GM23338 (cell line): ENCODE results near the gene RAP1A. TPM values are rescaled to one million over a fixed set of nuclear protein-coding genes. Genes with fewer than 3 reads are reported as not detected.

Experiments
- ATAC-seq: fragments of 200-7000 bp; cut with Tn5 transposase; 3 replicates; pipeline ENCODE4 v1.9.1; 2020
- DNase-seq: peaks from one replicate; pipeline ENCODE4 v3.0.0-alpha.2; 2015; ENCODE audit warnings: low spot score
- H2AFZ ChIP-seq: fragments of 200-600 bp; sonication (generic); 2 replicates; pipeline ENCODE4 v1.8.0; 2016; ENCODE audit warnings: antibody characterized with exemption, mild to moderate bottlenecking, moderate library complexity
- H3F3A ChIP-seq: fragments of 200-600 bp; sonication (generic); replicated peaks from 2 replicates; pipeline ENCODE4 v1.8.0; 2017; ENCODE audit warnings: antibody characterized with exemption, mixed run types, low read depth
- H3K27ac ChIP-seq: fragments of 200-600 bp; sonication (generic); 2 replicates; pipeline ENCODE4 v1.6.1; 2016; ENCODE audit warnings: low read depth
- H3K27me3 ChIP-seq: fragments of 200-600 bp; sonication (generic); 2 replicates; pipeline ENCODE4 v1.8.0; 2016; ENCODE audit warnings: mild to moderate bottlenecking, mixed run types, moderate library complexity; ENCODE audit not compliant: insufficient read depth
- H3K36me3 ChIP-seq: fragments of 200-600 bp; sonication (generic); 2 replicates; pipeline ENCODE4 v1.8.0; 2016; ENCODE audit warnings: mild to moderate bottlenecking; ENCODE audit not compliant: insufficient read depth
- H3K4me1 ChIP-seq: fragments of 200-600 bp; sonication (generic); 2 replicates; pipeline ENCODE4 v1.8.0; 2016; ENCODE audit warnings: mild to moderate bottlenecking, moderate library complexity; ENCODE audit not compliant: insufficient read depth
- H3K4me2 ChIP-seq: fragments of 200-600 bp; sonication (generic); 2 replicates; pipeline ENCODE4 v1.7.1; 2017; ENCODE audit warnings: mixed run types
- H3K4me3 ChIP-seq: fragments of 200-600 bp; sonication (generic); 2 replicates; pipeline ENCODE4 v1.6.1; 2016; ENCODE audit warnings: mixed run types
- H3K79me2 ChIP-seq: fragments of 200-600 bp; sonication (generic); replicated peaks from 2 replicates; pipeline ENCODE4 v1.8.0; 2017; ENCODE audit warnings: mild to moderate bottlenecking; ENCODE audit not compliant: insufficient read depth
- H3K9me2 ChIP-seq: fragments of 200-600 bp; sonication (generic); 2 replicates; pipeline ENCODE4 v1.8.0; 2017; ENCODE audit not compliant: insufficient read depth
- H4K20me1 ChIP-seq: fragments of 200-600 bp; sonication (generic); replicated peaks from 2 replicates; pipeline ENCODE4 v1.8.0; 2017; ENCODE audit warnings: mild to moderate bottlenecking; ENCODE audit not compliant: insufficient read depth
- H3K27ac Mint-ChIP-seq: 2 replicates; pipeline ENCODE4 v1.8.0; 2020; ENCODE audit warnings: inconsistent platforms, mild to moderate bottlenecking, moderate library complexity, mixed read lengths
- H3K27me3 Mint-ChIP-seq: 3 replicates; pipeline ENCODE4 v1.8.0; 2022; ENCODE audit warnings: low read depth, mild to moderate bottlenecking, moderate library complexity, mixed read lengths, inconsistent platforms; ENCODE audit not compliant: insufficient read depth, poor library complexity
- H3K36me3 Mint-ChIP-seq: 3 replicates; pipeline ENCODE4 v1.8.0; 2021; ENCODE audit warnings: low read depth, mild to moderate bottlenecking, inconsistent platforms, moderate library complexity, mixed read lengths
- H3K4me1 Mint-ChIP-seq: 3 replicates; pipeline ENCODE4 v1.8.0; 2020; ENCODE audit warnings: mild to moderate bottlenecking, inconsistent platforms, mixed read lengths
- H3K4me3 Mint-ChIP-seq: 3 replicates; pipeline ENCODE4 v1.8.0; 2021; ENCODE audit warnings: moderate library complexity, mild to moderate bottlenecking, inconsistent platforms, mixed read lengths
- H3K9me3 Mint-ChIP-seq: 3 replicates; pipeline ENCODE4 v1.8.0; 2020; ENCODE audit warnings: moderate library complexity, mild to moderate bottlenecking, inconsistent platforms, mixed read lengths
- CREB1 ChIP-seq: fragments of 250-450 bp; sonication (Bioruptor Pico); IDR thresholded peaks from 2 replicates; pipeline ENCODE4 v1.5.0; 2020; ENCODE audit warnings: low read depth, mild to moderate bottlenecking, moderate library complexity
- ETS1 ChIP-seq: IDR thresholded peaks from 2 replicates; pipeline ENCODE4 v1.6.1; 2016; ENCODE audit warnings: antibody characterized with exemption
- EZH2 ChIP-seq: fragments of 200-600 bp; sonication (generic); IDR thresholded peaks from one replicate; pipeline ENCODE4 v1.8.0; 2017; ENCODE audit warnings: antibody characterized with exemption, mild to moderate bottlenecking, low read depth; ENCODE audit not compliant: unreplicated experiment
- POLR2AphosphoS5 ChIP-seq: IDR thresholded peaks from 2 replicates; pipeline ENCODE4 v1.6.1; 2016; ENCODE audit warnings: antibody characterized with exemption, low read depth
- STAT1 ChIP-seq: IDR thresholded peaks from one replicate; pipeline ENCODE4 v1.6.1; 2016; ENCODE audit warnings: antibody characterized with exemption; ENCODE audit not compliant: unreplicated experiment
- ZNF114 ChIP-seq: fragments of 250-450 bp; sonication (Bioruptor Pico); IDR thresholded peaks from 2 replicates; pipeline ENCODE4 v1.5.0; 2020; ENCODE audit warnings: mild to moderate bottlenecking, moderate library complexity
- ZNF331 ChIP-seq: fragments of 250-450 bp; sonication (Bioruptor Pico); IDR thresholded peaks from 2 replicates; pipeline ENCODE4 v1.5.0; 2020; ENCODE audit warnings: low read depth, mild to moderate bottlenecking, moderate library complexity
- polyA plus RNA-seq: library from polyadenylated mRNA; unstranded; fragments of >200 nt; fragmentation: Nextera tagmentation; extraction: Ambion mirVana; gene quantifications from 2 replicates; pipeline ENCODE4 v1.2.1, GENCODE V29; 2016
- total RNA-seq: library from RNA; depleted of rRNA; stranded (reverse); fragments of >200 nt; shearing (Covaris generic); gene quantifications from 2 replicates; pipeline ENCODE4 v1.2.3, GENCODE V29; 2014
- TF ChIP-seq, protein P1 (sequence below): fragments of 250-450 bp; sonication (Bioruptor Pico); IDR thresholded peaks from 2 replicates; pipeline ENCODE4 v1.5.0; 2020; ENCODE audit warnings: mild to moderate bottlenecking, moderate library complexity
- TF ChIP-seq, protein P2 (sequence below), 2 experiments: fragments of 200-600 bp in 1 of 2; sonication (generic) in 1 of 2; conservative IDR thresholded peaks; 2 replicates each; pipeline versions ENCODE4 v1.5.1 to v1.6.1; 2016 to 2017; ENCODE audit warnings: antibody characterized with exemption in 2 of 2, low read depth in 2 of 2, mild to moderate bottlenecking in 2 of 2, moderate library complexity in 1 of 2

The RAP1A gene
- total and polyA plus RNA-seq, 2 experiments from 2014 or later: 16.2 to 23.0 TPM

GRCh38 chr1:111732718-111733117 lies 113.1 kb downstream of the RAP1A start:
- H3K9me2 ChIP-seq: no peaks in the 10 kb centered on the region
- H4K20me1 ChIP-seq: peaks cover 23% of the 10 kb centered on the region
- Mint-ChIP-seq H3K27me3 (peaks cover 8% of the 10 kb centered on the region), H3K4me1 (peaks cover 25% of the 10 kb centered on the region), H3K36me3 (peaks cover 4% of the 10 kb centered on the region; the same call in 2 of the 3 replicates), H3K9me3 (no peaks in the 10 kb centered on the region; the same call in 2 of the 3 replicates), H3K4me3 (no peak overlapping the region), H3K27ac (no peak overlapping the region; the same call in 1 of the 2 replicates)
- H3K27ac ChIP-seq: no peak overlapping the region
- H3K36me3 ChIP-seq: no peaks in the 10 kb centered on the region
- H3F3A ChIP-seq: peaks cover 16% of the 10 kb centered on the region
- H3K4me2 ChIP-seq: no peak overlapping the region
- no peak overlapping the region for H2AFZ ChIP-seq
- H3K27me3 ChIP-seq: no peaks in the 10 kb centered on the region
- ATAC-seq (no peak), DNase-seq (no peak)
- TF ChIP-seq ETS1 (no peak), ZNF331 (CRISPR knock-in tag) (no peak), EZH2 (no peak), POLR2AphosphoS5 (no peak), STAT1 (no peak), CREB1 (no peak), ZNF114 (CRISPR knock-in tag) (no peak)
- TF ChIP-seq, protein P1, sequence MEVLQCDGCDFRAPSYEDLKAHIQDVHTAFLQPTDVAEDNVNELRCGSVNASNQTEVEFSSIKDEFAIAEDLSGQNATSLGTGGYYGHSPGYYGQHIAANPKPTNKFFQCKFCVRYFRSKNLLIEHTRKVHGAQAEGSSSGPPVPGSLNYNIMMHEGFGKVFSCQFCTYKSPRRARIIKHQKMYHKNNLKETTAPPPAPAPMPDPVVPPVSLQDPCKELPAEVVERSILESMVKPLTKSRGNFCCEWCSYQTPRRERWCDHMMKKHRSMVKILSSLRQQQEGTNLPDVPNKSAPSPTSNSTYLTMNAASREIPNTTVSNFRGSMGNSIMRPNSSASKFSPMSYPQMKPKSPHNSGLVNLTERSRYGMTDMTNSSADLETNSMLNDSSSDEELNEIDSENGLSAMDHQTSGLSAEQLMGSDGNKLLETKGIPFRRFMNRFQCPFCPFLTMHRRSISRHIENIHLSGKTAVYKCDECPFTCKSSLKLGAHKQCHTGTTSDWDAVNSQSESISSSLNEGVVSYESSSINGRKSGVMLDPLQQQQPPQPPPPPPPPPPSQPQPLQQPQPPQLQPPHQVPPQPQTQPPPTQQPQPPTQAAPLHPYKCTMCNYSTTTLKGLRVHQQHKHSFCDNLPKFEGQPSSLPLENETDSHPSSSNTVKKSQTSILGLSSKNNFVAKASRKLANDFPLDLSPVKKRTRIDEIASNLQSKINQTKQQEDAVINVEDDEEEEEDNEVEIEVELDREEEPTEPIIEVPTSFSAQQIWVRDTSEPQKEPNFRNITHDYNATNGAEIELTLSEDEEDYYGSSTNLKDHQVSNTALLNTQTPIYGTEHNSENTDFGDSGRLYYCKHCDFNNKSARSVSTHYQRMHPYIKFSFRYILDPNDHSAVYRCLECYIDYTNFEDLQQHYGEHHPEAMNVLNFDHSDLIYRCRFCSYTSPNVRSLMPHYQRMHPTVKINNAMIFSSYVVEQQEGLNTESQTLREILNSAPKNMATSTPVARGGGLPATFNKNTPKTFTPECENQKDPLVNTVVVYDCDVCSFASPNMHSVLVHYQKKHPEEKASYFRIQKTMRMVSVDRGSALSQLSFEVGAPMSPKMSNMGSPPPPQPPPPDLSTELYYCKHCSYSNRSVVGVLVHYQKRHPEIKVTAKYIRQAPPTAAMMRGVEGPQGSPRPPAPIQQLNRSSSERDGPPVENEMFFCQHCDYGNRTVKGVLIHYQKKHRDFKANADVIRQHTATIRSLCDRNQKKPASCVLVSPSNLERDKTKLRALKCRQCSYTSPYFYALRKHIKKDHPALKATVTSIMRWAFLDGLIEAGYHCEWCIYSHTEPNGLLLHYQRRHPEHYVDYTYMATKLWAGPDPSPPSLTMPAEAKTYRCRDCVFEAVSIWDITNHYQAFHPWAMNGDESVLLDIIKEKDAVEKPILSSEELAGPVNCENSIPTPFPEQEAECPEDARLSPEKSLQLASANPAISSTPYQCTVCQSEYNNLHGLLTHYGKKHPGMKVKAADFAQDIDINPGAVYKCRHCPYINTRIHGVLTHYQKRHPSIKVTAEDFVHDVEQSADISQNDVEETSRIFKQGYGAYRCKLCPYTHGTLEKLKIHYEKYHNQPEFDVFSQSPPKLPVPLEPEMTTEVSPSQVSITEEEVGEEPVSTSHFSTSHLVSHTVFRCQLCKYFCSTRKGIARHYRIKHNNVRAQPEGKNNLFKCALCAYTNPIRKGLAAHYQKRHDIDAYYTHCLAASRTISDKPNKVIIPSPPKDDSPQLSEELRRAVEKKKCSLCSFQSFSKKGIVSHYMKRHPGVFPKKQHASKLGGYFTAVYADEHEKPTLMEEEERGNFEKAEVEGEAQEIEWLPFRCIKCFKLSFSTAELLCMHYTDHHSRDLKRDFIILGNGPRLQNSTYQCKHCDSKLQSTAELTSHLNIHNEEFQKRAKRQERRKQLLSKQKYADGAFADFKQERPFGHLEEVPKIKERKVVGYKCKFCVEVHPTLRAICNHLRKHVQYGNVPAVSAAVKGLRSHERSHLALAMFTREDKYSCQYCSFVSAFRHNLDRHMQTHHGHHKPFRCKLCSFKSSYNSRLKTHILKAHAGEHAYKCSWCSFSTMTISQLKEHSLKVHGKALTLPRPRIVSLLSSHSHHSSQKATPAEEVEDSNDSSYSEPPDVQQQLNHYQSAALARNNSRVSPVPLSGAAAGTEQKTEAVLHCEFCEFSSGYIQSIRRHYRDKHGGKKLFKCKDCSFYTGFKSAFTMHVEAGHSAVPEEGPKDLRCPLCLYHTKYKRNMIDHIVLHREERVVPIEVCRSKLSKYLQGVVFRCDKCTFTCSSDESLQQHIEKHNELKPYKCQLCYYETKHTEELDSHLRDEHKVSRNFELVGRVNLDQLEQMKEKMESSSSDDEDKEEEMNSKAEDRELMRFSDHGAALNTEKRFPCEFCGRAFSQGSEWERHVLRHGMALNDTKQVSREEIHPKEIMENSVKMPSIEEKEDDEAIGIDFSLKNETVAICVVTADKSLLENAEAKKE (CRISPR knock-in tag): no peak
- TF ChIP-seq, protein P2, sequence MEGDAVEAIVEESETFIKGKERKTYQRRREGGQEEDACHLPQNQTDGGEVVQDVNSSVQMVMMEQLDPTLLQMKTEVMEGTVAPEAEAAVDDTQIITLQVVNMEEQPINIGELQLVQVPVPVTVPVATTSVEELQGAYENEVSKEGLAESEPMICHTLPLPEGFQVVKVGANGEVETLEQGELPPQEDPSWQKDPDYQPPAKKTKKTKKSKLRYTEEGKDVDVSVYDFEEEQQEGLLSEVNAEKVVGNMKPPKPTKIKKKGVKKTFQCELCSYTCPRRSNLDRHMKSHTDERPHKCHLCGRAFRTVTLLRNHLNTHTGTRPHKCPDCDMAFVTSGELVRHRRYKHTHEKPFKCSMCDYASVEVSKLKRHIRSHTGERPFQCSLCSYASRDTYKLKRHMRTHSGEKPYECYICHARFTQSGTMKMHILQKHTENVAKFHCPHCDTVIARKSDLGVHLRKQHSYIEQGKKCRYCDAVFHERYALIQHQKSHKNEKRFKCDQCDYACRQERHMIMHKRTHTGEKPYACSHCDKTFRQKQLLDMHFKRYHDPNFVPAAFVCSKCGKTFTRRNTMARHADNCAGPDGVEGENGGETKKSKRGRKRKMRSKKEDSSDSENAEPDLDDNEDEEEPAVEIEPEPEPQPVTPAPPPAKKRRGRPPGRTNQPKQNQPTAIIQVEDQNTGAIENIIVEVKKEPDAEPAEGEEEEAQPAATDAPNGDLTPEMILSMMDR (conservative IDR thresholded peaks at IDR 0.05; ENCODE audit: low read depth in 2 of 2): no peak
- H3K4me3 ChIP-seq: no peak overlapping the region
- peaks cover 49% of the 10 kb centered on the region for H3K79me2 ChIP-seq
- H3K4me1 ChIP-seq: peaks cover 42% of the 10 kb centered on the region
